Ureter (tissue), 1 donor: ENCODE results near the gene BRINP1. TPM values are rescaled to one million over a fixed set of nuclear protein-coding genes. Genes with fewer than 3 reads are reported as not detected.

ENCODE experiments used
- DNase-seq: peaks from one replicate; pipeline ENCODE4 v3.0.0-alpha.2; 2020; ENCODE audit warnings: low spot score
- total RNA-seq: library from RNA; stranded (reverse); gene quantifications from one replicate; pipeline ENCODE4 v1.2.4, GENCODE V29; 2023
- donor health status: DM: yes; HTN: yes; CAD: no.

The BRINP1 gene
- total RNA-seq, 1 donor from 2014 or later, result 1.8 TPM

- no peak for DNase-seq
These were observed 25.9 kb downstream of the BRINP1 start for GRCh38 chr9:119343059-119343990.

GRCh38 chr9:119339056-119339455 is 30.2 kb downstream of the BRINP1 start:
- no peak for DNase-seq

- DNase-seq, result no peak
These were observed 31.7 kb downstream of the BRINP1 start for GRCh38 chr9:119337573-119337972.

- DNase-seq, result no peak
These were observed 34.5 kb downstream of the BRINP1 start for GRCh38 chr9:119334745-119335144.

GRCh38 chr9:119333507-119334229 is 35.6 kb downstream of the BRINP1 start:
- DNase-seq, result no peak

- DNase-seq, result no peak
These were observed 36.7 kb downstream of the BRINP1 start for GRCh38 chr9:119332522-119332921.

- DNase-seq, result no peak
These were observed 47.1 kb downstream of the BRINP1 start for GRCh38 chr9:119322184-119322583.

- no peak for DNase-seq
These were observed 50.9 kb downstream of the BRINP1 start for GRCh38 chr9:119318371-119318770.

GRCh38 chr9:119313846-119314245 is 55.4 kb downstream of the BRINP1 start:
- no peak for DNase-seq

GRCh38 chr9:119310741-119311140 is 58.5 kb downstream of the BRINP1 start:
- DNase-seq, result no peak

GRCh38 chr9:119307471-119307870 is 61.8 kb downstream of the BRINP1 start:
- no peak for DNase-seq

GRCh38 chr9:119304555-119304954 is 64.7 kb downstream of the BRINP1 start:
- no peak for DNase-seq

GRCh38 chr9:119302988-119303698 is 66.1 kb downstream of the BRINP1 start:
- no peak for DNase-seq

GRCh38 chr9:119298076-119298853 is 71.0 kb downstream of the BRINP1 start:
- no peak for DNase-seq

- DNase-seq, result no peak
These were observed 77.7 kb downstream of the BRINP1 start for GRCh38 chr9:119291554-119291953.

GRCh38 chr9:119289740-119290433 is 79.3 kb downstream of the BRINP1 start:
- peak; percentile 64 for DNase-seq

GRCh38 chr9:119284587-119285337 is 84.5 kb downstream of the BRINP1 start:
- no peak for DNase-seq

- no peak for DNase-seq
These were observed 85.1 kb downstream of the BRINP1 start for GRCh38 chr9:119284118-119284517.

GRCh38 chr9:119283078-119283794 is 86.0 kb downstream of the BRINP1 start:
- no peak for DNase-seq
